Measurements from ENCODE around the gene H2AZ2.
A peak's percentile ranks its signal among the peaks of the same experiment; 100 is the strongest.
"Not testable (repeated sequence)": the region's sequence is repeated elsewhere in the genome, so short reads cannot be mapped to it uniquely, and the experiment has no call there.

H2AZ2 gene

DNA sequence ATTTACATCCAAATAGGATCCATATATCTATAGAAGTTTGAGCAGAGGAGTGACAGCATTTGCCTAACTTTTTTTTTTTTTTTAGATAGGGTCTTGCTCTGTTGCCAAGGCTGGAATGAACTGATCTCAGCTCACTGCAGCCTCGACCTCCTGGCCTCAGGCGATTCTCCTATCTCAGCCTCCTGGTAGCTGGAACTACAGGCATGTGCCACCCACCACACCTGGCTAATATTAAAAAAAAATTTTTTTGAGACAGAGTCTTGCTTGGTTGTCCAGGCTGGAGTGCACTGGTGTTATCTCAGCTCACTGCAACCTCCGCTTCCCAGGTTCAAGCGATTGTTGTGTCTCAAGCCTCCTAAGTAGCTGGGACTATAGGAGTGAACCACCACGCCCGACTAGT lies 36.3 kb downstream of the H2AZ2 start:
- no peak for DNase-seq

GRCh38 chr7:44811093-44811492 lies 36.8 kb downstream of the H2AZ2 start:
- no peak for DNase-seq

- DNase-seq: no peak
Measured at GRCh38 chr7:44808914-44809393, 38.9 kb downstream of the H2AZ2 start.

GRCh38 chr7:44805950-44806349 lies 41.9 kb downstream of the H2AZ2 start:
- DNase-seq: no peak

DNA sequence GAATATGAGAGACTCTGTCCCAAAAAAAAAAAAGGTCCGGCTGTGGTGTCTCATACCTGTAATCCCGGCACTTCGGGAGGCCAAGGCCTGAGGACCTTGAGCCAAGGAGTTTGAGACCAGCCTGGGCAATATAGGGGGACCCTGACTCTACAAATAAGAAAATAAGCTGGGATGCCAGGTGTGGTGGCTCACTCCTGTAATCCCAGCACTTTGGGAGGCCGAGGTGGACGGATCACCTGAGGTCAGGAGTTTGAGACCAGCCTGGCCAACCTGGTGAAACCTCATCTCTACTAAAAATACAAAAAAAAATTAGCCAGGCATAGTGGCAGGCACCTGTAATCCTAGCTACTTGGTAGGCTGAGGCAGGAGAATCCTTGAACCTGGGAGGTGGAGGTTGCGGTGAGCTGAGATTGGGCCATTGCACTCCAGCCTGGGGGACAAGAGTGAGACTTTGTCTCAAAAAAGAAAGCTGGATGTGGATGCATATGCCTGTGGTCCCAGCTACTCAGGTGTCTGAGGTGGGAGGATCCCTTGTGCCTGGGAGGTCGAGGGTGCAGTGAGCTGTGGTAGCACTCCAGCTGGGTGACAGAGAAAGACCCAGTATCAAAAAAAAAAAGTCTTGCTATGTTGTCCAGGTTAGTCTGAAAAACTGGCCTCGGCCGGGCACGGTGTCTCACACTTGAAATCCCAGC lies 43.9 kb downstream of the H2AZ2 start:
- not testable (repeated sequence) for DNase-seq

DNA sequence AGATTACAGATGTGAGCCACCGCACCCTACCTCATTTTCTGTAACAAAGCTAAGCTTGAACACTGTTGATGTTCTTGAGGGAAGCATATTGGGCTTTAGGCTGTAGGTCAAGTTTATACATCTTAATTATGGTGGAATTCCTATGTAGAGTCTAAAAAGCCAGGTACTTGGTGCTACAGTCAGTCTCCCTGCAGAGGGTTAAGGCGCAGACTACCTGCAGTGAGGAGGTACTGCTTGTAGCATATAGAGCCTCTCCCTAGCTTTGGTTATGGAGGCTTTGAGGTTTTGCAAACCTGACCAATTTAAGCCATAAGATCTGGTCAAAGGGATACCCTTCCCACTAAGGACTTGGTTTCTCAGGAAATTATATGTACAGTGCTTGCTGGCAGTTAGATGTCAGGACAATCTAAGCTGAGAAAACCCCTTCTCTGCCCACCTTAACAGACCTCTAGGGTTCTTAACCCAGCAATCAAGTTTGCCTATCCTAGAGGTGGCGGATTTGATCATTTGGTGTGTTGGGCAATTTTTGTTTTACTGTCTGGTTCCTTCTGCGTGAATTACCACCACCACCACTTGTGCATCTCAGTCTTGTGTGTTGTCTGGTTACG lies 45.4 kb downstream of the H2AZ2 start:
- no peak for DNase-seq

DNA sequence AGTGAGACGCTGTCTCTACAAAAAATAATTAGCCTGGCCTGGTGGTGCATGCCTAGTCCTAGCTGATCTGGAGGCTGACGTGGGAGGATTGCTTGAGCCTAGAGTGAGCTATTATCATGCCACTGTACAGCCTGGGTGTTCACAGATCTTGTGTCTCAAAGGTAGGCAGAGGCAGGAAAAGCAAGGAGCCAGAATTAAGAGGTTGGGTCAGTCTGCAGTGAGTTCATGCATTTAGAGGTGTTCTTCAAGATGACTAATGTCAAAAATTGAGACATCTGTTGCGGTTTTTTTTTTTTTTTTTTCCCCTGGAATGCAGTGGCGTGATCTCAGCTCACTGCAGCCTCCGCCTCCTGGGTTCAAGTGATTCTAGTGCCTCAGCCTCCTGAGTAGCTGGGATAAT lies 46.0 kb downstream of the H2AZ2 start:
- DNase-seq: peak; percentile 65

GRCh38 chr7:44799939-44800338 lies 47.9 kb downstream of the H2AZ2 start:
- no peak for DNase-seq

- DNase-seq: peak; percentile 29
Measured at GRCh38 chr7:44798649-44799305, 49.1 kb downstream of the H2AZ2 start.

GRCh38 chr7:44797329-44798258 lies 50.3 kb downstream of the H2AZ2 start:
- peak; percentile 87 for DNase-seq

GRCh38 chr7:44796504-44797328 lies 51.2 kb downstream of the H2AZ2 start, which contains the start of gene PPIA:
PPIA (plus strand) TSS chr7:44796681; CDS start chr7:44796725, 44 bp downstream.
- peak; percentile 99 for DNase-seq

- DNase-seq: peak; percentile 40
Measured at GRCh38 chr7:44796034-44796503, 51.8 kb downstream of the H2AZ2 start.

DNA sequence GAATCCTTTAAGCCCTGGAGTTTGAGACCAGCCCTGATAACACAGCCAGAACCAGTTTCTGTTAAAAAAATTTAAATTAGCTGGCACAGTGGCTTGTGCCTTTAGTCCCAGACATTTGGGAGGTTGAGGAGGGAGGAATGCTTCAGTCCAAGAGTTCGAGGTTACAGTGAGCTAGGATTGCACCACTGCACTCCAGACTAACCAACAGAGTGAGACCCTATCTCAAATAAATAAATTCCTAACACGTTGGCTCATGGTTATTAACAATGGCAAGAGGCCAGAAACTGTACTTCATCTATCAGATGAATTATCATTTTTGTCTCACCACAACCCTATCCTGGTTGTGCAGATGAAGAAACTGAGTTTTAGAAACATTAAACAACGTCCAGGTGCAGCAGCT lies 53.6 kb downstream of the H2AZ2 start:
- DNase-seq: peak; percentile 52

- peak; percentile 26 for DNase-seq
Measured at GRCh38 chr7:44793919-44794318, 54.0 kb downstream of the H2AZ2 start.

DNA sequence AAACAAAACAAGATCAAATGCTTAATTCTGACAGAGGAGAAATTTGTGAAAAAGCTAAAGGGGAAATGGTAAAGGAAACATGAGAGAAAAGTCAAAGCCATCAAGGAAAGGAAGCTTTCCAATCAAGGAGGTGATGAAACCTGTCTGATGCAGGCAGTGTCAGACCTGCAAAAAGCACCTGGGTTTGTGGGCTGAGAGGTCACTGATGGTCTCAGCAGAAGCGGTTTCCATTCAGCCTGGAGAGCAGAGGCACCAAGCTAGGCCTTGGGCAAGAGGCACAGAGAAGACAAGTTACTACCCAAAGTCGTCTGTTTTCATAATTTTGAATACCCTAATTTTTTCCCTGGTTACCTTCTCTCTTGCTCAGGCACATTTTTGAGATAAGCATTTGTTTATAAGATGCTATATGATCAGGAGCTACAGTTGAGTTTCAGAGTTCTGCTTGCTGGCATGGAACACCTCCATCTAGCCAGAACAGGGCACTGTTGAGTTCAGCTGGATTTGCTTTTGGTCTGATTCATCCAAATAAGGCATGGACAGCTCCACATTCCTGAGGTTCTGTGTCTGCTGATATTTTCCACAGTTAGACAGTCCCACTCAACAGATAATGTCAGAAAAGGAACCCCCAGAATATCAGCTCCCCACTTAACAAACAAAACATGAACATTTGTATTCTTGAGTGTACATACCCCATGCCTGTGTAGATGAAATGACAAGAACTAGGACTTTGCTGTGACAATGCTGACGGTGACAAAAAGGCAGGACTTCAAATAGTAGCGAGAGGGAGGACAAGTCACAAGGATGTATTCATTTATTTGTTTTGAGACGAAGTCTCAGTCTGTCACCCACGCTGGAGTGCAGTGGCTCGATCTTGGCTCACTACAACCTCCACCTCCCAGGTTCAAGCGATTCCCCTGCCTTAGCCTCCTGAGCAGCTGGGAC lies 56.3 kb downstream of the H2AZ2 start:
- peak; percentile 69 for DNase-seq

- DNase-seq: no peak
Measured at GRCh38 chr7:44789990-44790389, 57.9 kb downstream of the H2AZ2 start.

DNA sequence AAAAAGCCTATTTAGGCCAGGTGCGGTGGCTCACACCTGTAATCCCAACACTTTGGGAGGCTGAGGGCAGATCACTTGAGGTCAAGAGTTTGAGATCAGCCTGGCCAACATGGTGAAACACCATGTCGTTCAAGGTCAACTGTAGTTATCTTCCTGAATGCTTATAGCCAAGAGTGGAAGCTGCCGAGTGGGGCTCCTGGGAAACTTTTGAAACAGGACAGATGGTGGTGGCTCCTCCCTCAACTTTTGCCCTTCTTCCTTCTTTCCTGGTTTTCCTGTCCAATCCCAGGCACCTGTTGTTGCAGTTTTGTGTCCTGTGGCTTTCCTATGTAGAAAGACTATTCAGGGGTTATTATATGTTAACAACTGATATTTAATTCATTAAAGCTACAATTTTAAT lies 60.1 kb downstream of the H2AZ2 start:
- no peak for DNase-seq

- DNase-seq: no peak
Measured at GRCh38 chr7:44787041-44787440, 60.8 kb downstream of the H2AZ2 start.

DNA sequence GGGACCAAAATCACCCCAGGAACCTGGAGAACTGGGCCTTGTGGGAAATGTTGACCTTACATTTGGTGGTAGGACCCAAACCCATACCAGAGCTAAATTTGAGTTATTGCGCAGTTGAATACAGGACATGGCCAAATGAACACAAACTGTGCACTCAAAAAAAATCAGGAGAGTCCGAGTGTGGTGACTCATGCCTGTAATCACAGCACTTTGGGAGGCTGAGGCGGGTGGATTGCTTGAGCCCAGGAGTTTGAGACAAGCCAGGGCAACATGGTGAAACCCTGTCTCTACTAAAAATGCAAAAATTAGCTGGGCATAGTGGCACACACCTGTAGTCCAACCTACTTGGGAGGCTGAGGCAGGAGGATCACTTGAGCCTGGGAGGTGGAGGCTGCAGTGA lies 62.7 kb downstream of the H2AZ2 start:
- not testable (repeated sequence) for DNase-seq

GRCh38 chr7:44784364-44784763 lies 63.5 kb downstream of the H2AZ2 start:
- no peak for DNase-seq
